Activated naive CD8-positive, alpha-beta T cell treated with anti-CD3 and anti-CD28 coated beads for 36 hours (primary cell): ENCODE measurements around the gene TNFSF13. TPM values are rescaled to one million over a fixed set of nuclear protein-coding genes. Genes with fewer than 3 reads are reported as not detected.

ENCODE experiments used
- DNase-seq: peaks from one replicate; pipeline ENCODE4 v3.0.0; 2021
- H3K27ac Mint-ChIP-seq: one replicate; pipeline ENCODE4 v1.8.0; 2022; ENCODE audit warnings: mild to moderate bottlenecking, moderate library complexity, mixed read lengths
- H3K27me3 Mint-ChIP-seq: one replicate; pipeline ENCODE4 v1.8.0; 2022; ENCODE audit warnings: mild to moderate bottlenecking, mixed read lengths
- H3K36me3 Mint-ChIP-seq: one replicate; pipeline ENCODE4 v1.8.0; 2021; ENCODE audit warnings: mild to moderate bottlenecking, mixed read lengths
- H3K4me1 Mint-ChIP-seq: one replicate; pipeline ENCODE4 v1.8.0; 2021; ENCODE audit warnings: mixed read lengths
- H3K4me3 Mint-ChIP-seq: one replicate; pipeline ENCODE4 v1.8.0; 2022; ENCODE audit warnings: mild to moderate bottlenecking, moderate library complexity, mixed read lengths
- H3K9me3 Mint-ChIP-seq: one replicate; pipeline ENCODE4 v1.8.0; 2022; ENCODE audit warnings: mixed read lengths
- total RNA-seq, 2 experiments: library from RNA; stranded (reverse); gene quantifications; one replicate each; pipeline ENCODE4 v1.2.3, GENCODE V29; 2021

The TNFSF13 gene
- total RNA-seq, 2 experiments from 2014 or later: 6.3 to 7.3 TPM

DNA sequence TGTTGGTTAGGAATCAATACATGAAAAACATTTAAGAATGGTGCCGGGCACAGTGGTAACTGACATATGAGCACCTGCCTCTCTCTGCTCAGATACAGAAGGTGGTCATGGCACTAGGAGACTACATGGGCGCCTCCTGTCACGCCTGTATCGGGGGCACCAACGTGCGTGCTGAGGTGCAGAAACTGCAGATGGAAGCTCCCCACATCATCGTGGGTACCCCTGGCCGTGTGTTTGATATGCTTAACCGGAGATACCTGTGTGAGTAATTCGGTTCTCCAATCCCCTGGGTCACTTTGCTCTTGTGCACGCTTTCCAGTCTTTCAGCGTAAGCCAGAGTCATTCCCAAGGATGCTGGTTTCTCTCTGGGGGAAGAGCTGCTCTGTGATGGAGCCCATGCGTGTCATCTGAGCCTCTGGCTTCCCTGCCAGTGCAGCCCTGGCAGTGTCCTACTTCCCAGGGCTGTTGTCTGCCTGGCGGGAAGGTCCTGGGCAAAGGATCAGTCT is 17.9 kb downstream of the TNFSF13 start:
- peaks cover 92% of the 10 kb centered on the region for H3K36me3 Mint-ChIP-seq
- peaks cover 4% of the 10 kb centered on the region for H3K9me3 Mint-ChIP-seq
- no peak for DNase-seq
- H3K4me1 Mint-ChIP-seq: peaks cover 83% of the 10 kb centered on the region
- peaks cover 10% of the 10 kb centered on the region for H3K27me3 Mint-ChIP-seq
- H3K27ac Mint-ChIP-seq: peak overlapping the region; percentile 100
- H3K4me3 Mint-ChIP-seq: peak overlapping the region; percentile 99

GRCh38 chr17:7577327-7578199 is 19.0 kb downstream of the TNFSF13 start:
- Mint-ChIP-seq H3K27me3 (peaks cover 9% of the 10 kb centered on the region), H3K9me3 (peaks cover 4% of the 10 kb centered on the region), H3K4me1 (peaks cover 86% of the 10 kb centered on the region), H3K36me3 (peaks cover 95% of the 10 kb centered on the region), H3K27ac (peak overlapping the region; percentile 100), H3K4me3 (peak overlapping the region; percentile 99)
- no peak for DNase-seq

DNA sequence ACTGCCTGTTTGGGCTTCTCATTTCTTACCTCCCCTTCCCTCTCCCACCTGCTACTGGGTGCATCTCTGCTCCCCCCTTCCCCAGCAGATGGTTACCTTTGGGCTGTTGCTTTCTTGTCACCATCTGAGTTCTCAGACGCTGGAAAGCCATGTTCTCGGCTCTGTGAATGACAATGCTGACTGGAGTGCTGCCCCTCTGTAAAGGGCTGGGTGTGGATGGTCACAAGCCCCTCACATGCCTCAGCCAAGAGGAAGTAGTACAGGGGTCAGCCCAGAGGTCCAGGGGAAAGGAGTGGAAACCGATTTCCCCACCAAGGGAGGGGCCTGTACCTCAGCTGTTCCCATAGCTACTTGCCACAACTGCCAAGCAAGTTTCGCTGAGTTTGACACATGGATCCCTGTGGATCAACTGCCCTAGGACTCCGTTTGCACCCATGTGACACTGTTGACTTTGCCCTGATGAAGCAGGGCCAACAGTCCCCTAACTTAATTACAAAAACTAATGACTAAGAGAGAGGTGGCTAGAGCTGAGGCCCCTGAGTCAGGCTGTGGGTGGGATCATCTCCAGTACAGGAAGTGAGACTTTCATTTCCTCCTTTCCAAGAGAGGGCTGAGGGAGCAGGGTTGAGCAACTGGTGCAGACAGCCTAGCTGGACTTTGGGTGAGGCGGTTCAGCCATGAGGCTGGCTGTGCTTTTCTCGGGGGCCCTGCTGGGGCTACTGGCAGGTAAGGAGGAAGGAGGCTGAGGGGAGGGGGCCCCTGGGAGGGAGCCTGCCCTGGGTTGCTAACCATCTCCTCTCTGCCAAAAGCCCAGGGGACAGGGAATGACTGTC is 20.7 kb downstream of the TNFSF13 start, which contains the start of gene CD68:
Gene CD68, plus strand, starts transcription at position 638 of the 833 bp plus-strand sequence. Its CDS starts 40 bp downstream, at position 678.
- Mint-ChIP-seq H3K36me3 (peaks cover 85% of the 10 kb centered on the region), H3K27me3 (no peaks in the 10 kb centered on the region), H3K4me3 (peak within 1 kb of the TSS; percentile 55), H3K4me1 (peaks cover 84% of the 10 kb centered on the region), H3K9me3 (no peaks in the 10 kb centered on the region), H3K27ac (peak within 1 kb of the TSS; percentile 100)
- peak; percentile 80 for DNase-seq

- H3K27ac Mint-ChIP-seq: peak overlapping the region; percentile 100
Measured at GRCh38 chr17:7579834-7580603, 21.5 kb downstream of the TNFSF13 start.

GRCh38 chr17:7580604-7581575 is 22.3 kb downstream of the TNFSF13 start:
- Mint-ChIP-seq H3K36me3 (peaks cover 80% of the 10 kb centered on the region), H3K9me3 (no peaks in the 10 kb centered on the region), H3K27ac (peak overlapping the region; percentile 100), H3K4me1 (peaks cover 74% of the 10 kb centered on the region), H3K27me3 (no peaks in the 10 kb centered on the region), H3K4me3 (peak overlapping the region; percentile 45)
- no peak for DNase-seq

More at GRCh38 chr17:7579834-7580603, 21.5 kb downstream of the TNFSF13 start:
- peaks cover 79% of the 10 kb centered on the region for H3K4me1 Mint-ChIP-seq
- H3K27me3 Mint-ChIP-seq: no peaks in the 10 kb centered on the region
- H3K36me3 Mint-ChIP-seq: peaks cover 84% of the 10 kb centered on the region
- H3K4me3 Mint-ChIP-seq: peak overlapping the region; percentile 55
- DNase-seq: peak; percentile 48
- H3K9me3 Mint-ChIP-seq: no peaks in the 10 kb centered on the region

- peaks cover 59% of the 10 kb centered on the region for H3K4me1 Mint-ChIP-seq
- no peak for DNase-seq
- H3K27ac Mint-ChIP-seq: peak overlapping the region; percentile 100
- peak overlapping the region; percentile 99 for H3K4me3 Mint-ChIP-seq
- no peaks in the 10 kb centered on the region for H3K9me3 Mint-ChIP-seq
- peaks cover 68% of the 10 kb centered on the region for H3K36me3 Mint-ChIP-seq
- H3K27me3 Mint-ChIP-seq: no peaks in the 10 kb centered on the region
Measured at GRCh38 chr17:7582396-7583252, 24.1 kb downstream of the TNFSF13 start.

- H3K4me1 Mint-ChIP-seq: peaks cover 51% of the 10 kb centered on the region
- H3K27me3 Mint-ChIP-seq: no peaks in the 10 kb centered on the region
- H3K36me3 Mint-ChIP-seq: peaks cover 61% of the 10 kb centered on the region
- H3K9me3 Mint-ChIP-seq: no peaks in the 10 kb centered on the region
- DNase-seq: peak; percentile 97
- peak within 1 kb of the TSS; percentile 99 for H3K4me3 Mint-ChIP-seq
- peak within 1 kb of the TSS; percentile 100 for H3K27ac Mint-ChIP-seq
Measured at GRCh38 chr17:7583253-7584109, 24.9 kb downstream of the TNFSF13 start, which contains the start of gene MPDU1. MPDU1 (plus strand) TSS chr17:7583852; CDS start chr17:7583863, 11 bp downstream.

GRCh38 chr17:7586673-7587419 is 28.3 kb downstream of the TNFSF13 start:
- Mint-ChIP-seq H3K4me1 (peaks cover 22% of the 10 kb centered on the region), H3K36me3 (peaks cover 37% of the 10 kb centered on the region), H3K27me3 (no peaks in the 10 kb centered on the region), H3K27ac (no peak overlapping the region), H3K4me3 (no peak overlapping the region), H3K9me3 (no peaks in the 10 kb centered on the region)
- DNase-seq: no peak

- peaks cover 17% of the 10 kb centered on the region for H3K4me1 Mint-ChIP-seq
- no peak overlapping the region for H3K27ac Mint-ChIP-seq
- H3K4me3 Mint-ChIP-seq: no peak overlapping the region
- no peaks in the 10 kb centered on the region for H3K27me3 Mint-ChIP-seq
- peaks cover 29% of the 10 kb centered on the region for H3K36me3 Mint-ChIP-seq
- DNase-seq: no peak
- no peaks in the 10 kb centered on the region for H3K9me3 Mint-ChIP-seq
Measured at GRCh38 chr17:7587420-7588151, 29.0 kb downstream of the TNFSF13 start.

GRCh38 chr17:7588553-7589203 is 30.1 kb downstream of the TNFSF13 start:
- Mint-ChIP-seq H3K4me1 (peaks cover 11% of the 10 kb centered on the region), H3K27me3 (no peaks in the 10 kb centered on the region), H3K4me3 (no peak overlapping the region), H3K9me3 (no peaks in the 10 kb centered on the region), H3K36me3 (peaks cover 30% of the 10 kb centered on the region), H3K27ac (no peak overlapping the region)
- no peak for DNase-seq
